ENCODE measurements around the gene UBAC1. TPM values are rescaled to one million over a fixed set of nuclear protein-coding genes. Genes with fewer than 3 reads are reported as not detected.
"Not testable (repeated sequence)": the region's sequence is repeated elsewhere in the genome, so short reads cannot be mapped to it uniquely, and the experiment has no call there.

UBAC1 gene
- polyA plus RNA-seq, 4 donors: 28.4 to 38.1 (median 34.6) TPM

- no peak for DNase-seq (ENCODE audit: low read depth in 4 of 4, low spot score in 2 of 4)
Observed at GRCh38 chr9:135925496-135926133, 35.6 kb downstream of the UBAC1 start.

GRCh38 chr9:135924628-135925338, 36.4 kb downstream of the UBAC1 start:
- no peak for DNase-seq (ENCODE audit: low read depth in 4 of 4, low spot score in 2 of 4)

GRCh38 chr9:135923508-135923907, 37.7 kb downstream of the UBAC1 start:
- DNase-seq (ENCODE audit: low read depth in 4 of 4, low spot score in 2 of 4): no peak

GRCh38 chr9:135921749-135922310, 39.3 kb downstream of the UBAC1 start:
- DNase-seq (ENCODE audit: low read depth in 4 of 4, low spot score in 2 of 4): no peak

GRCh38 chr9:135920973-135921585, 40.1 kb downstream of the UBAC1 start:
- no peak for DNase-seq (ENCODE audit: low read depth in 4 of 4, low spot score in 2 of 4)

GRCh38 chr9:135920256-135920930, 40.8 kb downstream of the UBAC1 start:
- no peak for DNase-seq (ENCODE audit: low read depth in 4 of 4, low spot score in 2 of 4)

- DNase-seq (ENCODE audit: low read depth in 4 of 4, low spot score in 2 of 4): no peak
Observed at GRCh38 chr9:135919318-135919890, 41.8 kb downstream of the UBAC1 start.

- DNase-seq (ENCODE audit: low read depth in 4 of 4, low spot score in 2 of 4): not testable (repeated sequence)
Observed at GRCh38 chr9:135916227-135916626, 44.9 kb downstream of the UBAC1 start.

- DNase-seq (ENCODE audit: low read depth in 4 of 4, low spot score in 2 of 4): no peak
Observed at GRCh38 chr9:135914921-135915320, 46.3 kb downstream of the UBAC1 start.

GRCh38 chr9:135911233-135911632, 49.9 kb downstream of the UBAC1 start:
- not testable (repeated sequence) for DNase-seq (ENCODE audit: low read depth in 4 of 4, low spot score in 2 of 4)

GRCh38 chr9:135910757-135911156, 50.4 kb downstream of the UBAC1 start:
- no peak for DNase-seq (ENCODE audit: low read depth in 4 of 4, low spot score in 2 of 4)

GRCh38 chr9:135910216-135910615, 51.0 kb downstream of the UBAC1 start:
- no peak for DNase-seq (ENCODE audit: low read depth in 4 of 4, low spot score in 2 of 4)

GRCh38 chr9:135909371-135909770, 51.8 kb downstream of the UBAC1 start:
- DNase-seq (ENCODE audit: low read depth in 4 of 4, low spot score in 2 of 4): no peak

GRCh38 chr9:135908754-135909204, 52.4 kb downstream of the UBAC1 start:
- DNase-seq (ENCODE audit: low read depth in 4 of 4, low spot score in 2 of 4): no peak

- DNase-seq (ENCODE audit: low read depth in 4 of 4, low spot score in 2 of 4): no peak
Observed at GRCh38 chr9:135908093-135908753, 53.0 kb downstream of the UBAC1 start.

- peak; percentile 39 to 88 (median 83) for DNase-seq (ENCODE audit: low read depth in 4 of 4, low spot score in 2 of 4)
Observed at GRCh38 chr9:135907431-135908092, 53.6 kb downstream of the UBAC1 start, which contains the start of gene CAMSAP1. Gene CAMSAP1 (minus strand): TSS chr9:135907546. CDS start chr9:135907159, 387 bp downstream.

- DNase-seq (ENCODE audit: low read depth in 4 of 4, low spot score in 2 of 4): no peak
Observed at GRCh38 chr9:135907006-135907430, 54.2 kb downstream of the UBAC1 start.

- DNase-seq (ENCODE audit: low read depth in 4 of 4, low spot score in 2 of 4): no peak
Observed at GRCh38 chr9:135906291-135907005, 54.7 kb downstream of the UBAC1 start.
